Kidney (tissue), 14 donors: ENCODE results near the gene PBX2. TPM values are rescaled to one million over a fixed set of nuclear protein-coding genes. Genes with fewer than 3 reads are reported as not detected.

Source experiments
- DNase-seq, 5 donors: peaks; one replicate each; pipeline ENCODE4 v3.0.0-alpha.2; 2013 to 2020
- FAIRE-seq: peaks from 2 replicates; lab custom pipeline; 2012; peaks lifted over from hg19 to GRCh38; lab: Jason Lieb, UNC
- H3K27ac ChIP-seq, 2 donors: one replicate each; pipeline ENCODE4 v1.7.0; 2013; ENCODE audit warnings: low read depth in 2 of 2, low read length in 2 of 2, inconsistent platforms in 1 of 2
- H3K27me3 ChIP-seq: one replicate; pipeline ENCODE4 v1.7.1; 2013; ENCODE audit warnings: low read length, inconsistent platforms; ENCODE audit not compliant: control insufficient read depth, insufficient read depth
- H3K36me3 ChIP-seq, 3 donors: one replicate each; pipeline versions ENCODE4 v1.7.0 to v1.7.1; 2013; ENCODE audit warnings: low read length in 3 of 3, control low read depth in 1 of 3, inconsistent platforms in 1 of 3; ENCODE audit not compliant: insufficient read depth in 3 of 3, control insufficient read depth in 2 of 3
- H3K4me1 ChIP-seq, 3 donors: one replicate each; pipeline versions ENCODE4 v1.7.0 to v1.7.1; 2013; ENCODE audit warnings: low read length in 3 of 3, inconsistent platforms in 1 of 3, low read depth in 1 of 3; ENCODE audit not compliant: control insufficient read depth in 2 of 3, insufficient read depth in 2 of 3
- H3K4me3 ChIP-seq, 3 donors: one replicate each; pipeline versions ENCODE4 v1.7.0 to v1.8.1; 2013; ENCODE audit warnings: low read length in 3 of 3, control low read depth in 1 of 3, inconsistent platforms in 1 of 3
- H3K9ac ChIP-seq, 3 donors: one replicate each; pipeline versions ENCODE4 v1.7.0 to v1.7.1; 2013; ENCODE audit warnings: low read length in 3 of 3, control low read depth in 1 of 3, inconsistent platforms in 1 of 3
- H3K9me3 ChIP-seq, 3 donors: one replicate each; pipeline versions ENCODE4 v1.7.0 to v1.7.1; 2013; ENCODE audit warnings: low read length in 3 of 3, control low read depth in 1 of 3, inconsistent platforms in 1 of 3; ENCODE audit not compliant: control insufficient read depth in 2 of 3, insufficient read depth in 1 of 3
- intact Hi-C: fragments of 100-400 bp; cut with DNase I; formaldehyde crosslinking; loops from one replicate; pipeline ENCODE4 v1.11.1; 2022
- polyA plus RNA-seq: library from polyadenylated mRNA; stranded (reverse); fragments of 350-450 nt; fragmentation: Illumina TruSeq; extraction: RNeasy Lipid Tissue Mini Kit (QIAGEN cat#74804); gene quantifications from one replicate; pipeline ENCODE4 v1.2.3, GENCODE V29; 2014; ENCODE audit warnings: low read depth, low replicate concordance; ENCODE audit not compliant: insufficient read depth
- total RNA-seq: library from RNA; stranded (reverse); fragmentation: NEBNext Ultra II Directional; extraction: Animal tissue kit (Norgen Biotek cat#: 25700); gene quantifications from one replicate; pipeline ENCODE4 v1.2.1, GENCODE V29; 2021
- TF ChIP-seq, protein P1 (sequence below): IDR thresholded peaks from 3 replicates; pipeline ENCODE4 v1.5.1; 2012; ENCODE audit warnings: mild to moderate bottlenecking, moderate library complexity, borderline replicate concordance; ENCODE audit not compliant: insufficient read depth; ENCODE audit errors: extremely low read depth
- donor health status: control.
- donor health status: control.
- donor health status: control.
- donor health status: control.
- donor health status: control.
- donor health status: DM: yes; HTN: yes; CAD: no.
- donor health status: Normal renal cell carcinoma (clear cell type).

PBX2 gene
- total and polyA plus RNA-seq, 2 donors from 2014 or later, result 34.6 to 87.3 TPM

DNA sequence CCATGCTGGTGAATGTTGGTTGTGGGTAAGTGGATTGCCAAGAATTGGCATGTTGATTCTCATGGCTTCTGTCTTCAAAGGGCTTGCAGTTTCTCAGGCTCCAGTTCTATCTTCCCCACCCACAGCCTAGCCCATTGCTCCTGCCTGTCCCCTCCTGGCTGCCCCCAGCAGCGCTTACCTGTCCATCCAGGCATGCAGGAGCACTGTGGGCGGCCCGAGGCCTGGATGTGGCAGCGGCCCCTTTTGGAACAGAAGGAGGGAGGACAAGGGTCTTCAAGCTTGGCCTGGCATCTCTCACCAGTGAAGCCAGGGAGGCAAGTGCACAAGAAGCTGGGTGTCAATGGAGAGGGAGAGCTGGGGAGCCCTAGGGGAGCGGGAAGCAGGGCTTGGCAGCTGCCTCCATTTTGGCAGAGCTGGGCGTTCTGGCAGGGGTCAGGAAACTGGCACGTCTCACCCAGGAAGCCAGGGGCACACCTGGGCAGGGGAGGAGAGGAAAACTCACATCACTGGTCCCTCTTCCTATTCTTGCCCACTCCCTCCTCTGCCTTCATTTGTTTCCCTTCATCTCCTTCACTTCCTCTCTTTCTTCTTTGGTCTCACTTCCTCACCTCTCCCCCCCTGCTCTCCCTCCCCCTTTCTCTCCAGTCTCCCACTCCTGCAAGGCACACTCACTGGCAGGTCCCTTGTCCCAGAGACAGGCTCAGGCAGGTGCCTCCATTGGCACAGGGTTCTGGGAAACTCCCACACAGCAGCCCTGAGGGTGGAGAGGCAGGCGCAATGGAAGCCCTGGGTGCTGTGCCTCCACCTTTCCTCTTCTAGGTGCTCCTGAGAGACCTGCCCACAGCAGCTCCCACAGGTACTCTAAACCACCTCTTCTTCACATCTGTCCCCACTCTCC lies 32.6 kb upstream of the PBX2 start:
- Histone ChIP-seq H3K9me3 (no peaks in the 10 kb centered on the region), H3K9ac (no peak overlapping the region), H3K27ac (peak overlapping the region; percentile 32 to 64), H3K4me1 (no peaks in the 10 kb centered on the region), H3K36me3 (no peaks in the 10 kb centered on the region), H3K4me3 (peak overlapping the region in 2 of 3 donors; percentile 26 to 41), H3K27me3 (no peaks in the 10 kb centered on the region)
- no peak for DNase-seq
- intact Hi-C loops, result no loop called here
- no peak for FAIRE-seq
- TF ChIP-seq, protein P1, sequence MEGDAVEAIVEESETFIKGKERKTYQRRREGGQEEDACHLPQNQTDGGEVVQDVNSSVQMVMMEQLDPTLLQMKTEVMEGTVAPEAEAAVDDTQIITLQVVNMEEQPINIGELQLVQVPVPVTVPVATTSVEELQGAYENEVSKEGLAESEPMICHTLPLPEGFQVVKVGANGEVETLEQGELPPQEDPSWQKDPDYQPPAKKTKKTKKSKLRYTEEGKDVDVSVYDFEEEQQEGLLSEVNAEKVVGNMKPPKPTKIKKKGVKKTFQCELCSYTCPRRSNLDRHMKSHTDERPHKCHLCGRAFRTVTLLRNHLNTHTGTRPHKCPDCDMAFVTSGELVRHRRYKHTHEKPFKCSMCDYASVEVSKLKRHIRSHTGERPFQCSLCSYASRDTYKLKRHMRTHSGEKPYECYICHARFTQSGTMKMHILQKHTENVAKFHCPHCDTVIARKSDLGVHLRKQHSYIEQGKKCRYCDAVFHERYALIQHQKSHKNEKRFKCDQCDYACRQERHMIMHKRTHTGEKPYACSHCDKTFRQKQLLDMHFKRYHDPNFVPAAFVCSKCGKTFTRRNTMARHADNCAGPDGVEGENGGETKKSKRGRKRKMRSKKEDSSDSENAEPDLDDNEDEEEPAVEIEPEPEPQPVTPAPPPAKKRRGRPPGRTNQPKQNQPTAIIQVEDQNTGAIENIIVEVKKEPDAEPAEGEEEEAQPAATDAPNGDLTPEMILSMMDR, result no peak

DNA sequence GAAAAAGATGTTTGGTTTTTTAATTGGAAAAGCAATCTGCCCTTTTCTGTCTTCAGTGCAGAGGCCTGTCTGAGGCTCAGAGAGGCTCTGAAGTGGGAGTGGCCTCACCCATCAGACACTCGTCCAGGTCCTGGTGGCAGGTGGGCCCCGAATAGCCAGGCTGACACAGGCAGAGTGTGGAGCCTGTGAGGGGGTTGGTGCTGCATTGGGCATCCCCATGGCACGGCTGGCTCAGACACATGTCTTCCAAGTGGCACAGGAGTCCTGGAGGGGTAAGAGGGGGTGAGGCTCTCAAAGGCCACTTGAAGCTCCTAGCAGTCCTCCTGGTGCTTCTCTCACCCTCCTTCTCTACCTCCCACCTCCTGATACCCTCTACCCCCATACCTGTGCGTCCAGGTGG lies 30.0 kb upstream of the PBX2 start:
- H3K9ac ChIP-seq, result no peak overlapping the region
- H3K4me3 ChIP-seq, result no peak overlapping the region
- no peaks in the 10 kb centered on the region for H3K27me3 ChIP-seq
- no peak overlapping the region for H3K27ac ChIP-seq
- intact Hi-C loops, result no loop called here
- no peaks in the 10 kb centered on the region for H3K9me3 ChIP-seq
- FAIRE-seq, result no peak
- TF ChIP-seq, protein P1, result no peak
- H3K4me1 ChIP-seq, result no peaks in the 10 kb centered on the region
- no peak for DNase-seq
- H3K36me3 ChIP-seq, result no peaks in the 10 kb centered on the region

DNA sequence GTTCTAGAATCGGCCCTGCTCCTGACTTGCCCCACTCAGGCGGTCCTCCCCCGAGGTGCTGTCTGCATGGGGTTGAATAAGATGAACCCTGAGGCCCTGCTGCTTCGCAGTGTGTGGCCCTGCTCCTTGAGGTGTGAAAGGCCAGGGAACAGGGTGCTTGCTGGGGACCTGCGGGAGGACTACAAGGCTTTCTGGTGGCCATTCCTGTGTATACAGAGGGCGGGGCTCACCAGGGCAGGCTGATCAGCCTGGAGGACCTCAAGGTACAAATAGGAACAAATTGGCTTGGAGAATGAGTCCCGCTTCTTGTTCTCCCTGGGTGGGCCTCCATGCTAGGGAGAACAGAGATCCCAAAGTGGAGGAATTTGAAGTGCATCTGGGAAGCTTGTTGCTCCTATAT lies 28.2 kb upstream of the PBX2 start:
- TF ChIP-seq, protein P1, result no peak

More for the DNA sequence above, 28.2 kb upstream of the PBX2 start:
- Histone ChIP-seq H3K9ac (no peak overlapping the region), H3K36me3 (no peaks in the 10 kb centered on the region), H3K4me1 (no peaks in the 10 kb centered on the region), H3K9me3 (no peaks in the 10 kb centered on the region), H3K4me3 (no peak overlapping the region), H3K27me3 (no peaks in the 10 kb centered on the region), H3K27ac (no peak overlapping the region)
- intact Hi-C loops, result no loop called here
- no peak for DNase-seq
- FAIRE-seq, result no peak
